NB4 (cell line): ENCODE results near the gene CSNK2A3.
"Not testable (repeated sequence)": the region's sequence is repeated elsewhere in the genome, so short reads cannot be mapped to it uniquely, and the experiment has no call there.

Source experiments
- DNase-seq: peaks from one replicate; pipeline ENCODE4 v3.0.0; 2010; ENCODE audit warnings: low read depth
- H3K4me3 ChIP-seq: one replicate; pipeline ENCODE4 v1.5.1; 2011; ENCODE audit warnings: mild to moderate bottlenecking, low read depth, low read length, moderate library complexity
- MYC ChIP-seq: IDR thresholded peaks from 2 replicates; pipeline ENCODE4 v1.6.1; 2011; ENCODE audit warnings: low read depth, low read length
- POLR2A ChIP-seq: IDR thresholded peaks from 2 replicates; pipeline ENCODE4 v1.6.1; 2011; ENCODE audit warnings: mild to moderate bottlenecking; ENCODE audit not compliant: insufficient read length; ENCODE audit errors: extremely low read depth
- TF ChIP-seq, protein P1 (sequence below): IDR thresholded peaks from 2 replicates; pipeline ENCODE4 v1.6.1; 2011; ENCODE audit warnings: low read depth, low read length
- TF ChIP-seq, protein P2 (sequence below): IDR thresholded peaks from one replicate; pipeline ENCODE4 v1.5.1; 2012; ENCODE audit warnings: low read depth, low read length

Gene CSNK2A3

DNA sequence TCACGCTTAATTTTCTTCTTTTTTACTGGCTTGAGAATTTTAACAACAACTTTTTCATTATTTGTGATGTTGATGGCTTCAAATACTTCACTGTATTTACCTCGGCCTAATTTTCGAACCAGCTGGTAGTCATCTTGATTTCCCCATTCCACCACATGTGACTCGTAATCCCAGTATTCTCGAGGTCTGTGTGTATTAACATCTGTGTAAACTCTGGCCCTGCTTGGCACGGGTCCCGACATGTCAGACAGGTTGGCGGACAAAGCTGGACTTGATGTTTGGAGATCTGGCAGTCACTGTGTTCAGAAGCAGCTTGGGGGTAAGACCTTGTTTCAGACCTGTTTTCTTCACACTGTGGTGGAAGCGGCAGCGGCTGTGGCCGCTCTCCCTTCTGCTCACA is at the start of gene CSNK2A3:
Gene CSNK2A3 (minus strand): TSS at position 373 of the 400 bp plus-strand sequence. CDS start 131 bp downstream, at position 242.
- not testable (repeated sequence) for H3K4me3 ChIP-seq

DNA sequence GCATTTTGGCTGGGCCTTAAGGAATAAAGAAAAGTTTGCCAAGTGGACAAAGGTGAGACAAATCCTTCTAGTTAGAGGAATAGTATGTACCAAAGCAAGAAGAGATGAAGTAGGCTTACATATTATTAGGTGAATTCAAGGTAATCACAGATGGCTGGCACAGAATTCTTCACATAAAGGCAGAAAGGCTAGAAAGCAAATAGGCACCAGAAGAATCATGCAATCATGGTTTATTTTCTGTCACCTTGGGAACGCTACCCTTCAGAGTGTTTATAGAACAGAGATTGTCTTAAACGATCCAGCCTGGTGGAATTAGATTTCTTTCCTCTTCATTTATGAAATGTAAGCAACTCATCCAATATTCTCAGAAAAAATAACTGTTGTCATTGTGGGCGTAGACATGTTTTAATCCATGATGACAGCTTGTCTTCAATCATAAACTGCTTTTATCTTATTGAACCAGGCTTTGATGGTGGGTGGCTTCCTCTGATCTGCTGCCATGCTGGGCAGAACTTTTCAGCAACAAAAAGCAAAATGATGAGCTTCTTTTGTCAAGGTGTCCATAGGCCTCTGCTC is 49.0 kb upstream of the CSNK2A3 start:
- TF ChIP-seq, protein P1, sequence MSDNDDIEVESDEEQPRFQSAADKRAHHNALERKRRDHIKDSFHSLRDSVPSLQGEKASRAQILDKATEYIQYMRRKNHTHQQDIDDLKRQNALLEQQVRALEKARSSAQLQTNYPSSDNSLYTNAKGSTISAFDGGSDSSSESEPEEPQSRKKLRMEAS: no peak
- TF ChIP-seq MYC (no peak), POLR2A (no peak)
- TF ChIP-seq, protein P2, sequence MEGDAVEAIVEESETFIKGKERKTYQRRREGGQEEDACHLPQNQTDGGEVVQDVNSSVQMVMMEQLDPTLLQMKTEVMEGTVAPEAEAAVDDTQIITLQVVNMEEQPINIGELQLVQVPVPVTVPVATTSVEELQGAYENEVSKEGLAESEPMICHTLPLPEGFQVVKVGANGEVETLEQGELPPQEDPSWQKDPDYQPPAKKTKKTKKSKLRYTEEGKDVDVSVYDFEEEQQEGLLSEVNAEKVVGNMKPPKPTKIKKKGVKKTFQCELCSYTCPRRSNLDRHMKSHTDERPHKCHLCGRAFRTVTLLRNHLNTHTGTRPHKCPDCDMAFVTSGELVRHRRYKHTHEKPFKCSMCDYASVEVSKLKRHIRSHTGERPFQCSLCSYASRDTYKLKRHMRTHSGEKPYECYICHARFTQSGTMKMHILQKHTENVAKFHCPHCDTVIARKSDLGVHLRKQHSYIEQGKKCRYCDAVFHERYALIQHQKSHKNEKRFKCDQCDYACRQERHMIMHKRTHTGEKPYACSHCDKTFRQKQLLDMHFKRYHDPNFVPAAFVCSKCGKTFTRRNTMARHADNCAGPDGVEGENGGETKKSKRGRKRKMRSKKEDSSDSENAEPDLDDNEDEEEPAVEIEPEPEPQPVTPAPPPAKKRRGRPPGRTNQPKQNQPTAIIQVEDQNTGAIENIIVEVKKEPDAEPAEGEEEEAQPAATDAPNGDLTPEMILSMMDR: no peak
- DNase-seq: no peak
- H3K4me3 ChIP-seq: no peak overlapping the region

More for the DNA sequence above, at the start of gene CSNK2A3:
- not testable (repeated sequence) for DNase-seq

DNA sequence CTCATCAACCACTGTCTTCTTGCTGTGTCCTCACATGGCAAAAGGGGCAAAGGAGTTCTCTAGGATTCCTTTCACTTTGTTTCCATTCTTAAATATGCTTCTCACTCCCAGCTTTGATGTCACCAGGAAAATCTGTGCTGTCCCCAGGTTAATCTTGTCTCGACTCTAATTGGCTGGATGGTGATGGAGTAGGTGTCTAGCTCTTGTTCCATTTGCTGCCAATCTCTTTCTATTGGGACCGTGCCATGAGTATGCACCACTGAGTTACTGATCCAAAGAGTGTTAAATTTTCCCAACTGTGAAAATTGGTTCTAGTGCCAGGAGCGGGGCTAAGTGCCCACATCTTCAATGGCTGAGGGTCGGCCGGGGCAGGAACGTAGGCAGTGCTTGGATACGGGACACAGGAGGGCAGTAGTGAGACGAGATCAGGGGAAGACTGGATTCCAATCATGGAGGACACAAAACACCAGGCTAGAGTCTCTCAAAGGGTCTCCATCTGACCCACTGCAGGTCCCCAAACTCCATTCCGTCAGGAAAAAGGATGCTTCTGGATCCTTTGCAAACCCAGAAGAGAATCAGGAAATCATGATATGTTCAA is 47.7 kb upstream of the CSNK2A3 start:
- TF ChIP-seq, protein P2: peak; percentile 53
- TF ChIP-seq, protein P1: no peak
- H3K4me3 ChIP-seq: no peak overlapping the region
- DNase-seq: peak; percentile 54

DNA sequence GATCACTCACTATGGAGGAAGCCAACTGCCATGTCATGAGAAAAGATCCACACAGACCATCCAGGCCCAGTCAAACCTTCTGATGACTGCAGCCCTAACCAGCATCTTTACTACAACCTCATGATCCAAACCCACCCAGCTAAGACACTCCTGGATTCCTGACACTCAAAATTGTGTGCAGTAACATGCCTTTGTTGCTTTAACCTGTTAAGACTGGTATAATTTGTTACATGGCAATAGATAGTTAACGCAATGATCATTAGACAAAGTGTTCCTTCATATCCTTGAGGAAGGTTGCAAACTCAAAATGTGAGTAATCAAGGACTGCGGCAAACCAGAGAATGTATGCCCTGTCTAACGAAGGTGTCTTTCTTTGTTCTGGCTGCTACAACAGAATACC is 47.1 kb upstream of the CSNK2A3 start:
- DNase-seq: no peak
- no peak overlapping the region for H3K4me3 ChIP-seq
- TF ChIP-seq, protein P2: no peak
- no peak for TF ChIP-seq MYC
- TF ChIP-seq POLR2A: no peak
- TF ChIP-seq, protein P1: no peak

DNA sequence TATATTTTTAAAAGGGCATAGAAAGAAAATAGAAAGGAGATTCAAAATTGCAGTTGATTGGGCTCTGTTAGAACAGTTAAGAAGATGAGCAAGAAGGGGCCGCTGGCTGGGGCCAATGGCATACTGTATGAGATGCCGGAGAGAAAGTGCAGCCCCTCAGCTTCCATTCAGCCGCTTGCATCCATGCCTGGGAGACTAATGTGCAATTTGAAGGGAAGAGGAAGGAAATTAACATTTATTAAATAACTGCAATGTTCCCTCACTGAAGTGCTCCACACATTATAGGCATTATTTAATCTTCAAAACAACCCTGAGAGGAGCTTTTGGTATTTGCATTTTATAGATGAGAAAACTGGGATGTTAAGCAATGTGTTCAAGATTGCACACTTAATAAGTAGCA is 44.7 kb upstream of the CSNK2A3 start:
- TF ChIP-seq, protein P1: no peak
- TF ChIP-seq, protein P2: no peak
- TF ChIP-seq MYC (no peak), POLR2A (no peak)
- DNase-seq: no peak
- no peak overlapping the region for H3K4me3 ChIP-seq

DNA sequence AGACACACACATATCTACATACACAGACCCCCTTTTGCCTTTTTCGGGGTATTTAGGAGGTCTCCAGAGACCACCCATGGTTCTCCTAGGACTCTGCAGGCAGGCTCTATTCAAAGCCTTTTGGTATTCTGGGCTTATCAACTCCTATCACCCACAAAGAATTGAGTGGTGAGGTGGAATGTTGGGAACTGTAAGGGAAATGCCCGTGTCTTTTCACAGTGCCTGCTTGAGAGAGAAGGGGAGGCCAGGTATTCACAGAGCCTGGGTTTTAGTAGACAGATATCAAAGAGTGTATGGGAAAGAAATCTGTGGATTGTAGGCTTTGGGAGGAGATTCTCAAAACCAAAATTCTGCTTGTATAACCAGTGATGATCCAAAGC is 44.0 kb upstream of the CSNK2A3 start:
- DNase-seq: no peak
- no peak overlapping the region for H3K4me3 ChIP-seq
- TF ChIP-seq MYC: no peak
- TF ChIP-seq, protein P1: no peak
- TF ChIP-seq POLR2A: no peak
- TF ChIP-seq, protein P2: no peak
